Esophagus muscularis mucosa (tissue), 3 donors: ENCODE results near the gene BAG3.
A peak's percentile ranks its signal among the peaks of the same experiment; 100 is the strongest.

Source experiments
- POLR2A ChIP-seq: fragments of 450-650 bp; IDR thresholded peaks from one replicate; pipeline ENCODE4 v1.6.1; 2017; ENCODE audit warnings: antibody characterized with exemption, moderate library complexity, mild to moderate bottlenecking, low read depth
- TF ChIP-seq, protein P1 (sequence below), 3 experiments: fragments of 200-600 bp in 2 of 3; fragments of 450-650 bp in 1 of 3; sonication (generic) in 2 of 3; IDR thresholded peaks; one replicate each; pipeline ENCODE4 v1.5.1; 2017 to 2019; ENCODE audit warnings: antibody characterized with exemption in 3 of 3, mild to moderate bottlenecking in 2 of 3, moderate library complexity in 1 of 3

DNA sequence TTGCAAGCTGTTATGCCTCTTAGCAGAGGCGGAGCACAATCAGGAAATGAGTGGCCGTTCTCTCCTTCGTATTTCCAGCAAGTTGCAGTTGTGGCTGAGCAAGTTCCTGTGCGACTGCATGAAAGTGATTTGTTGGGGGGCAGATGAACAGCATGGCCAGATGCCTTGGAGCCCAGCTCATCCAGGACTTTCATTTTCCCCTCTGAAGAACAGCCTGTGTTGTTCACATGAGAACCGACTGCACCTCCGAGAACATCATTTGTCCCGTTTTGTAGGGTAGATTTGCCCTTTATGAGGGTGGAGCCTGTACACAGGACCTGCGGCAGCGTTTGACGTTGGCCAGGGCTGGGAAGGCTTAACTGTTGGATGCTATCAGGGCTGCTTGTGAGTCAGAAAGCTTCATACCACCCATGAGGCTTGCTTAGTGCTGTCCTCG is 4.4 kb downstream of the BAG3 start:
- TF ChIP-seq, protein P1, sequence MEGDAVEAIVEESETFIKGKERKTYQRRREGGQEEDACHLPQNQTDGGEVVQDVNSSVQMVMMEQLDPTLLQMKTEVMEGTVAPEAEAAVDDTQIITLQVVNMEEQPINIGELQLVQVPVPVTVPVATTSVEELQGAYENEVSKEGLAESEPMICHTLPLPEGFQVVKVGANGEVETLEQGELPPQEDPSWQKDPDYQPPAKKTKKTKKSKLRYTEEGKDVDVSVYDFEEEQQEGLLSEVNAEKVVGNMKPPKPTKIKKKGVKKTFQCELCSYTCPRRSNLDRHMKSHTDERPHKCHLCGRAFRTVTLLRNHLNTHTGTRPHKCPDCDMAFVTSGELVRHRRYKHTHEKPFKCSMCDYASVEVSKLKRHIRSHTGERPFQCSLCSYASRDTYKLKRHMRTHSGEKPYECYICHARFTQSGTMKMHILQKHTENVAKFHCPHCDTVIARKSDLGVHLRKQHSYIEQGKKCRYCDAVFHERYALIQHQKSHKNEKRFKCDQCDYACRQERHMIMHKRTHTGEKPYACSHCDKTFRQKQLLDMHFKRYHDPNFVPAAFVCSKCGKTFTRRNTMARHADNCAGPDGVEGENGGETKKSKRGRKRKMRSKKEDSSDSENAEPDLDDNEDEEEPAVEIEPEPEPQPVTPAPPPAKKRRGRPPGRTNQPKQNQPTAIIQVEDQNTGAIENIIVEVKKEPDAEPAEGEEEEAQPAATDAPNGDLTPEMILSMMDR (IDR thresholded peaks at IDR 0.05): no peak
- TF ChIP-seq POLR2A: peak; percentile 49
